Upper lobe of left lung (tissue), 4 donors: ENCODE data around the gene S100A1.

Experiments
- EP300 ChIP-seq, 4 donors: sonication (generic); formaldehyde crosslinking; IDR thresholded peaks; one replicate each; pipeline ENCODE4 v1.5.1; 2017; ENCODE audit warnings: antibody characterized with exemption in 4 of 4, control low read depth in 2 of 4
- POLR2A ChIP-seq, 4 donors: fragments of 450-650 bp; IDR thresholded peaks; one replicate each; pipeline ENCODE4 v1.5.1; 2016 to 2017; ENCODE audit warnings: antibody characterized with exemption in 4 of 4, mild to moderate bottlenecking in 2 of 4
- POLR2AphosphoS5 ChIP-seq, 2 donors: sonication (generic); formaldehyde crosslinking; IDR thresholded peaks; one replicate each; pipeline ENCODE4 v1.5.1; 2017; ENCODE audit warnings: antibody characterized with exemption in 2 of 2
- TF ChIP-seq, protein P1 (sequence below), 6 experiments: fragments of 450-650 bp in 4 of 6; fragments of 200-600 bp in 2 of 6; sonication (generic) in 2 of 6; IDR thresholded peaks; one replicate each; pipeline ENCODE4 v1.5.1; 2016 to 2019; ENCODE audit warnings: antibody characterized with exemption in 6 of 6

DNA sequence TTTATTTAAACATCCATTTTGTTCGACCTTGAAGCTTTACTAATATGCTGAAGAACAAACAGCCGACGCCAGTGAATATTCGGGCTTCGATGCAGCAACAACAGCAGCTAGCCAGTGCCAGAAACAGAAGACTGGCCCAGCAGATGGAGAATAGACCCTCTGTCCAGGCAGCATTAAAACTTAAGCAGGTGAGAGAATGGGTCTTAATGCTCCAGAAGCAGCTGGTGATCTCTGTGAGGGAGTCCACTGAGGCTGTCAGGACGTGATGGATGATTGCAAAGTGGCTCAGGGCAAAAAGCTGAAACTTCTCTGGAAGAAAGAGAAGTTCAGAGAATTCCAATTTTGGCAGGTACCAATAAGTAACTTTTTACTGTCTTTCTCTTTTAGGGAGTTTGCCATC is 10.0 kb downstream of the S100A1 start:
- TF ChIP-seq, protein P1, sequence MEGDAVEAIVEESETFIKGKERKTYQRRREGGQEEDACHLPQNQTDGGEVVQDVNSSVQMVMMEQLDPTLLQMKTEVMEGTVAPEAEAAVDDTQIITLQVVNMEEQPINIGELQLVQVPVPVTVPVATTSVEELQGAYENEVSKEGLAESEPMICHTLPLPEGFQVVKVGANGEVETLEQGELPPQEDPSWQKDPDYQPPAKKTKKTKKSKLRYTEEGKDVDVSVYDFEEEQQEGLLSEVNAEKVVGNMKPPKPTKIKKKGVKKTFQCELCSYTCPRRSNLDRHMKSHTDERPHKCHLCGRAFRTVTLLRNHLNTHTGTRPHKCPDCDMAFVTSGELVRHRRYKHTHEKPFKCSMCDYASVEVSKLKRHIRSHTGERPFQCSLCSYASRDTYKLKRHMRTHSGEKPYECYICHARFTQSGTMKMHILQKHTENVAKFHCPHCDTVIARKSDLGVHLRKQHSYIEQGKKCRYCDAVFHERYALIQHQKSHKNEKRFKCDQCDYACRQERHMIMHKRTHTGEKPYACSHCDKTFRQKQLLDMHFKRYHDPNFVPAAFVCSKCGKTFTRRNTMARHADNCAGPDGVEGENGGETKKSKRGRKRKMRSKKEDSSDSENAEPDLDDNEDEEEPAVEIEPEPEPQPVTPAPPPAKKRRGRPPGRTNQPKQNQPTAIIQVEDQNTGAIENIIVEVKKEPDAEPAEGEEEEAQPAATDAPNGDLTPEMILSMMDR (IDR thresholded peaks at IDR 0.05): no peak
- TF ChIP-seq POLR2A (IDR thresholded peaks at IDR 0.05) (no peak), EP300 (IDR thresholded peaks at IDR 0.05) (no peak), POLR2AphosphoS5 (IDR thresholded peaks at IDR 0.05) (no peak)
